A673 (cell line): Measurements from ENCODE around the gene PFN3.

Source experiments
- CTCF ChIP-seq: fragments of 300-800, 200-600 bp; sonication (generic); conservative IDR thresholded peaks from 2 replicates; pipeline ENCODE4 v1.5.1; 2017; ENCODE audit warnings: low read depth, mild to moderate bottlenecking, antibody characterized with exemption, low read length, moderate library complexity, mixed read lengths
- EZH2 ChIP-seq: fragments of 200-600 bp; sonication (generic); IDR thresholded peaks from 2 replicates; pipeline ENCODE4 v1.6.1; 2017; ENCODE audit warnings: borderline replicate concordance, low read depth, mild to moderate bottlenecking, mixed read lengths, antibody characterized with exemption, low read length; ENCODE audit not compliant: poor library complexity, severe bottlenecking

GRCh38 chr5:177377851-177378776 lies 22.3 kb downstream of the PFN3 start:
- TF ChIP-seq EZH2 (no peak), CTCF (no peak)
